Globus pallidus (tissue), 1 donor: Measurements from ENCODE around the gene KTI12.
"Not testable (repeated sequence)": the region's sequence is repeated elsewhere in the genome, so short reads cannot be mapped to it uniquely, and the experiment has no call there.

Source experiments
- DNase-seq: peaks from one replicate; pipeline ENCODE4 v3.0.0-alpha.2; 2015; ENCODE audit warnings: low spot score

Gene KTI12

GRCh38 chr1:52033190-52034049 lies at the start of gene KTI12:
Gene KTI12, minus strand, starts transcription at chr1:52033810. Its CDS starts 49 bp downstream, at chr1:52033761.
- peak; percentile 86 for DNase-seq

GRCh38 chr1:52080014-52080415 lies 46.4 kb upstream of the KTI12 start:
- DNase-seq, result no peak

- not testable (repeated sequence) for DNase-seq
Observed at GRCh38 chr1:52077277-52077676, 43.7 kb upstream of the KTI12 start.

- DNase-seq, result no peak
Observed at GRCh38 chr1:52072291-52072690, 38.7 kb upstream of the KTI12 start.

GRCh38 chr1:52070704-52071103 lies 37.1 kb upstream of the KTI12 start:
- no peak for DNase-seq

GRCh38 chr1:52063192-52063591 lies 29.6 kb upstream of the KTI12 start:
- DNase-seq, result no peak

GRCh38 chr1:52060822-52061221 lies 27.2 kb upstream of the KTI12 start:
- no peak for DNase-seq

GRCh38 chr1:52059888-52060287 lies 26.3 kb upstream of the KTI12 start:
- DNase-seq, result no peak

- DNase-seq, result no peak
Observed at GRCh38 chr1:52059321-52059720, 25.7 kb upstream of the KTI12 start.

- DNase-seq, result no peak
Observed at GRCh38 chr1:52057876-52058415, 24.3 kb upstream of the KTI12 start.

- no peak for DNase-seq
Observed at GRCh38 chr1:52057255-52057654, 23.6 kb upstream of the KTI12 start.

DNA sequence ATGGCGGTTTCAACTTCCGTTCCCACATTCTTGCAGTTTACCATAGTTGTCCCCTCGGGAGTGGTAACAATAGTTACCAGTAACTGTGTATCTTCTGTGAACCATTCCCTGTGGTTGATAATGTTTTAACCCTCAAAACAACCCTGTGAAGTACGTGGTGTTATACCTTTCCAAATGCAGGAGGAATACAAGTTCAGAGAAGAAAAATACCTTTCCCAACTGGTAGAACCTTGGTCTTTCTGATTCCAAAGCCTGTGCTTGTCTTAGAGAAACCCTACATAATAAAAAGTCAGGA lies 23.3 kb upstream of the KTI12 start:
- no peak for DNase-seq

DNA sequence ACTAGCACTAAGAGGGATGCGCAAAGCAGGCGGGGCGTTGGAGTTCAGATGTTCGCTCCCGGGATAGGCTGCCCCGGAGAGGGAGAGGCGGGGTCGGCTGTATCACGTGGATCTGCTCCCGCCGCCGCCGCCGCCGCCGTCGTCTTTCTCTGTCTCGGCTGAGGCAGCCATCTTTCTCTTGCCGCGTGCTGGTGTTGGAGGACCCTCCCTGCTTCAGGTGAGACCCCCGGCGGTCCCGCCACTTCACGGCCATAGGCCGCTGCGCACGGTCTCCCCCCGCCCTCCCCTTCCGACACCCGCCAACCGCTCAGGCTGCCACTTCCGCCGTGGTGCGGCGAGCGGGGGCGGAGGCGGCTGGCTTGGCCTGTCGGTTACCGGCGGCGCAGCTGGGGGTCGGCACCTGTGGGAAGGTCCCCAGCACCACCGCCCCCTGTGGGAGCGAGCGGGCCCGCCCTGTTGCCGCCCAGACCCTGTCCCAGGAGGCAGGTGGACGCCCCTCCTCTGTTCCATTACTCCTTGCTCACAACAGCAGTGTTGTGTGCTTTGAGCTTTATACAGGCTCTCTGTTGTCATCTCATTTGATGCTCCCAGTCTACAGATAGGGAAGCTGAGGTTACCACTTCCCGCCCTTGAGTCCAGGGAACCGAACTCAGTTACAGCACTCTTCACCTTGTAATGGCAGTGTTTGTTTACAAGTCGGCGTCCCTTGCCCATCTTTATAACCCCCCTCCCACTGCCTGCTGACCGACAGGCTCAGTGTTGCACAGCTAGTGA lies 22.7 kb upstream of the KTI12 start, which contains the start of gene BTF3L4:
Gene BTF3L4 (plus strand): TSS at position 133 of the 774 bp plus-strand sequence. CDS start 3,553 bp downstream, outside the sequence.
- peak; percentile 95 for DNase-seq

- DNase-seq, result no peak
Observed at GRCh38 chr1:52055866-52056162, 22.2 kb upstream of the KTI12 start.

GRCh38 chr1:52055066-52055865 lies 21.7 kb upstream of the KTI12 start, which contains the start of gene TXNDC12:
Gene TXNDC12, minus strand, starts transcription at chr1:52055191. Its CDS starts 95 bp downstream, at chr1:52055096.
- peak; percentile 91 for DNase-seq

- no peak for DNase-seq
Observed at GRCh38 chr1:52054496-52055065, 21.0 kb upstream of the KTI12 start.

- DNase-seq, result no peak
Observed at GRCh38 chr1:52053862-52054261, 20.3 kb upstream of the KTI12 start.

- not testable (repeated sequence) for DNase-seq
Observed at GRCh38 chr1:52049337-52049736, 15.7 kb upstream of the KTI12 start.

DNA sequence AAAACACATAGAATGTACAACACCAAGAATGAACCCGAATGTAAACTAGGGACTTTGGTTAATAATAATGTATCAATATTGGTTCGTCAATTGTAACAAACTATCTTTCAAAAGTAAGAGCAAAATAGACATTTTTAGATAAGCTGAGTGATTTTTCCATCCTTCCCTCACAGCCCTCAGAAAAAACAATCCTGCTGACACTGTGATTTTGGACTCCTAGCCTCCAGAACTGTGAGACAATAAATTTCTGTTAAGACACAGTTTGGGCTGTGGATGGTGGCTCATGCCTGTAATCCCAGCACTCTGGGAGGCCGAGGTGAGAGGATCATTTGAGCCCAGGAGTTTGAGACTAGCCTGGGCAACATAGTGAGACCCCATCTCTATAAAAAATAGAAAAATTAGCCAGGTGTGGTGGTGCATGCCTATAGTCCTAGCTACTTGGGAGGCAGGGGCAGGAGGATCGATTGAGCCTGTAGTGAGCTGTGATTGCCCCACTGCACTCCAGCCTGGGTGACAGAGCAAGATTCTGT lies 12.1 kb upstream of the KTI12 start:
- DNase-seq, result not testable (repeated sequence)

DNA sequence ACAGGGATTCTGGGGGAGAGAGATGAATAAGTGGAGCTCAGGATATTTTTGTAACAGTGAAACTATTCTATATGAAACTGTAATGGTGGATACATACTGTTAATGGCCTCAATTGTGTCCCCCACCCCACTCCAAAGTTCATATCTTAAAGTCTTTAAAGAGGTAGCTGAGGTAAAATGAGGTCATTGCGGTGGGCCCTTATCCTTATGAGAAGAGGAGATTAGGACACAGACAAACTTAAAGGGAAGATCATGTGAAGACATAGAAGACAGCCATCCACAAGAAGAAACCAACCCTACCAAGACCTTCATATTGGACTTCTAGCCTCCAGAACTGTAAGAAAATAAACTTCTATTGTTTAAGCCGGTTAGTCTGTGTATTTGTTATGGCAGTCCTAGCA lies 11.6 kb upstream of the KTI12 start:
- DNase-seq, result no peak

DNA sequence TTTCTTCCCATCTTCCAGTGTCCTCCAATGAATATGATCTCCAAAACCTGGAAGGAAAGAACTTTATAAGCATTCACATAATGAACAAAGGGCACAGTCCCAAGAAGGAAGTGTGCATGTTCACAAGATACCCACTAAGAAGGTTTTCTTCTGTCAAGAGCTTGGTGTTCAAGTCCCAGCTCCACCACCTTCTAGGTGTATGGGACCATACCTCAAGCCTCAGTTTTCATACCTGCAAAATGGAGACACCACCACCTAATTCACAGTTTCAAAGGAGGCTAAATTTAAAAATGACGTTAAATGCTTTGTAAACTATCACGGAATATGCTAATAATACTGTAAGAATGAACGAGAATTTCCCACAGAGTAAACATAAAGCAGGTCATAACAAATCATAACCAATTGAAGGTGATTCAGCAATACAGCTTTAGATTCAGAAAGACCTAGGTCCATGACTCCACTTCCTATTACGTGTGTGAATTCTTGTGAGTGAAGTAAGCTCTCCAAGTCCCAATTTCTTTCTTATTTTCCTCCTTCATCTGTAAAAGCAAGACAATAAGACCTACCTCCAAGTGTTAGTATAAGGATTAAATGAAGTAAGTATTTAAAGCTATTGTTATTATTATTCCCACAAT lies 8.1 kb upstream of the KTI12 start:
- no peak for DNase-seq
